ENCODE data around the gene POMGNT2. TPM values are rescaled to one million over a fixed set of nuclear protein-coding genes. Genes with fewer than 3 reads are reported as not detected.

The POMGNT2 gene
- polyA plus RNA-seq, 1 of the 3 experiments (the other 2 are of a cell fraction) = 20.6 TPM

DNA sequence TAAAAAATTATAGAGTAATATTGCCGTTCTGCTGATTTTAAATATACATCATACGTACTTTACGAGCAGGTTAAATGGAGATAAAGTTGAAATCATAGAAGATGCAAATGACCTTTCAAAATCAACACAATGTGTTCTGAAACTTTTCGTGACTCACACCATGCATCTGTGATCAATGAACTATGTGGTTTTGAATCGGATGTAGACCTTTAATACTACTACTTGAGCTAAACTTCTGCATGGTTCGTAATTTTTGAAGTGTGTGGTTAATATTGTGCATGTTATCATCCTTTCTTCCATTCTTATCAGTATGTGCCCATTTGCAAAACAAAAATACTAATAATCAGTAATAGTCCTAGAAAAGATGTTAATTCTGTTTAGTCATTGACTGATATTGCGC lies 67.9 kb downstream of the POMGNT2 start:
- WGBS (ENCODE audit: low lambda C conversion rate) = 49% methylated on average over 7 of the region's 7 CpGs
- H3K4me2 ChIP-seq = no peak overlapping the region
- H3K36me3 ChIP-seq (replicated peaks in 1 of 2; ENCODE audit: control insufficient read depth in 1 of 2, insufficient read depth in 2 of 2, low read length in 1 of 2) = no peaks in the 10 kb centered on the region
- POLR2A ChIA-PET = no interaction called here
- no peak for DNase-seq
- H2AFZ ChIP-seq (ENCODE audit: low read depth) = no peak overlapping the region
- TF ChIP-seq GATA2 (CRISPR knock-in tag; IDR thresholded peaks at IDR 0.05) (no peak), RCOR1 (IDR thresholded peaks at IDR 0.05; ENCODE audit: low read length) (no peak), IRF3 (IDR thresholded peaks at IDR 0.05; ENCODE audit: low read depth, low read length) (no peak), RXRA (IDR thresholded peaks at IDR 0.05; ENCODE audit: borderline replicate concordance, low read depth) (no peak), SMC3 (IDR thresholded peaks at IDR 0.05; ENCODE audit: low read depth, low read length) (no peak), MEF2A (IDR thresholded peaks at IDR 0.05; ENCODE audit: borderline replicate concordance, low read depth) (no peak), EP300 (IDR thresholded peaks at IDR 0.05; ENCODE audit: borderline replicate concordance in 1 of 2, low read depth in 1 of 2, low read length in 1 of 2) (no peak)
- TF ChIP-seq, protein P1, sequence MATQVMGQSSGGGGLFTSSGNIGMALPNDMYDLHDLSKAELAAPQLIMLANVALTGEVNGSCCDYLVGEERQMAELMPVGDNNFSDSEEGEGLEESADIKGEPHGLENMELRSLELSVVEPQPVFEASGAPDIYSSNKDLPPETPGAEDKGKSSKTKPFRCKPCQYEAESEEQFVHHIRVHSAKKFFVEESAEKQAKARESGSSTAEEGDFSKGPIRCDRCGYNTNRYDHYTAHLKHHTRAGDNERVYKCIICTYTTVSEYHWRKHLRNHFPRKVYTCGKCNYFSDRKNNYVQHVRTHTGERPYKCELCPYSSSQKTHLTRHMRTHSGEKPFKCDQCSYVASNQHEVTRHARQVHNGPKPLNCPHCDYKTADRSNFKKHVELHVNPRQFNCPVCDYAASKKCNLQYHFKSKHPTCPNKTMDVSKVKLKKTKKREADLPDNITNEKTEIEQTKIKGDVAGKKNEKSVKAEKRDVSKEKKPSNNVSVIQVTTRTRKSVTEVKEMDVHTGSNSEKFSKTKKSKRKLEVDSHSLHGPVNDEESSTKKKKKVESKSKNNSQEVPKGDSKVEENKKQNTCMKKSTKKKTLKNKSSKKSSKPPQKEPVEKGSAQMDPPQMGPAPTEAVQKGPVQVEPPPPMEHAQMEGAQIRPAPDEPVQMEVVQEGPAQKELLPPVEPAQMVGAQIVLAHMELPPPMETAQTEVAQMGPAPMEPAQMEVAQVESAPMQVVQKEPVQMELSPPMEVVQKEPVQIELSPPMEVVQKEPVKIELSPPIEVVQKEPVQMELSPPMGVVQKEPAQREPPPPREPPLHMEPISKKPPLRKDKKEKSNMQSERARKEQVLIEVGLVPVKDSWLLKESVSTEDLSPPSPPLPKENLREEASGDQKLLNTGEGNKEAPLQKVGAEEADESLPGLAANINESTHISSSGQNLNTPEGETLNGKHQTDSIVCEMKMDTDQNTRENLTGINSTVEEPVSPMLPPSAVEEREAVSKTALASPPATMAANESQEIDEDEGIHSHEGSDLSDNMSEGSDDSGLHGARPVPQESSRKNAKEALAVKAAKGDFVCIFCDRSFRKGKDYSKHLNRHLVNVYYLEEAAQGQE (IDR thresholded peaks at IDR 0.05; ENCODE audit: low read depth, low read length) = no peak
- TF ChIP-seq, protein P2, sequence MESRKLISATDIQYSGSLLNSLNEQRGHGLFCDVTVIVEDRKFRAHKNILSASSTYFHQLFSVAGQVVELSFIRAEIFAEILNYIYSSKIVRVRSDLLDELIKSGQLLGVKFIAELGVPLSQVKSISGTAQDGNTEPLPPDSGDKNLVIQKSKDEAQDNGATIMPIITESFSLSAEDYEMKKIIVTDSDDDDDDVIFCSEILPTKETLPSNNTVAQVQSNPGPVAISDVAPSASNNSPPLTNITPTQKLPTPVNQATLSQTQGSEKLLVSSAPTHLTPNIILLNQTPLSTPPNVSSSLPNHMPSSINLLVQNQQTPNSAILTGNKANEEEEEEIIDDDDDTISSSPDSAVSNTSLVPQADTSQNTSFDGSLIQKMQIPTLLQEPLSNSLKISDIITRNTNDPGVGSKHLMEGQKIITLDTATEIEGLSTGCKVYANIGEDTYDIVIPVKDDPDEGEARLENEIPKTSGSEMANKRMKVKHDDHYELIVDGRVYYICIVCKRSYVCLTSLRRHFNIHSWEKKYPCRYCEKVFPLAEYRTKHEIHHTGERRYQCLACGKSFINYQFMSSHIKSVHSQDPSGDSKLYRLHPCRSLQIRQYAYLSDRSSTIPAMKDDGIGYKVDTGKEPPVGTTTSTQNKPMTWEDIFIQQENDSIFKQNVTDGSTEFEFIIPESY (IDR thresholded peaks at IDR 0.05; ENCODE audit: borderline replicate concordance, low read depth) = no peak
- H4K20me1 ChIP-seq (ENCODE audit: insufficient read depth) = no peaks in the 10 kb centered on the region
- H3K9me3 ChIP-seq = no peaks in the 10 kb centered on the region
- H3K9me2 ChIP-seq = no peaks in the 10 kb centered on the region
- H3K79me2 ChIP-seq (ENCODE audit: insufficient read depth) = no peaks in the 10 kb centered on the region
- no peaks in the 10 kb centered on the region; a peak in 1 of 4 replicates for H3K4me1 ChIP-seq (ENCODE audit: control insufficient read depth in 1 of 2, insufficient read depth in 2 of 2, low read depth in 1 of 2, low read length in 1 of 2)
- H3K4me3 ChIP-seq (ENCODE audit: low read depth in 2 of 2, low read length in 1 of 2) = no peak overlapping the region
- H3K27ac ChIP-seq (ENCODE audit: low read depth in 2 of 2, low read length in 1 of 2) = no peak overlapping the region
- no peak overlapping the region for H3K9ac ChIP-seq
- CTCF ChIA-PET = no interaction called here
- no peaks in the 10 kb centered on the region for H3F3A ChIP-seq (replicated peaks; ENCODE audit: insufficient read depth)
- H3K27me3 ChIP-seq (ENCODE audit: insufficient read depth) = no peaks in the 10 kb centered on the region
